Mucosa of descending colon (tissue), 3 donors: Measurements from ENCODE around the gene ALOXE3. TPM values are rescaled to one million over a fixed set of nuclear protein-coding genes. Genes with fewer than 3 reads are reported as not detected.

Experiments used
- ATAC-seq: fragments of 200-7000 bp; cut with Tn5 transposase; one replicate; pipeline ENCODE4 v1.9.1; 2020; ENCODE audit warnings: mild to moderate bottlenecking, moderate library complexity
- DNase-seq, 3 donors: peaks; one replicate each; pipeline ENCODE4 v3.0.0-alpha.2; 2020
- H3K36me3 ChIP-seq: fragments of 200-600 bp; one replicate; pipeline ENCODE4 v1.8.0; 2021; ENCODE audit warnings: low read depth, mild to moderate bottlenecking
- H3K4me1 ChIP-seq: fragments of 200-600 bp; one replicate; pipeline ENCODE4 v1.8.0; 2021; ENCODE audit warnings: low read depth, mild to moderate bottlenecking
- H3K4me3 ChIP-seq: fragments of 200-600 bp; one replicate; pipeline ENCODE4 v1.8.0; 2021; ENCODE audit warnings: mild to moderate bottlenecking
- H3K9me3 ChIP-seq: fragments of 200-600 bp; one replicate; pipeline ENCODE4 v1.8.0; 2021; ENCODE audit warnings: mild to moderate bottlenecking
- intact Hi-C, 2 donors: fragments of 100-400 bp; cut with DNase I in 1 of 2; cut with micrococcal nuclease in 1 of 2; formaldehyde crosslinking; loops; one replicate each; pipeline versions ENCODE4 v1.11.0 to v1.11.1; 2022; cut with DNase I, micrococcal nuclease
- total RNA-seq, 3 donors: library from RNA; stranded (reverse); fragmentation: NEBNext Ultra II Directional in 2 of 3; extraction: Animal tissue kit (Norgen Biotek cat#: 25700) in 2 of 3; gene quantifications; one replicate each; pipeline versions ENCODE4 v1.2.1 to v1.2.4, GENCODE V29; 2021 to 2023
- TF ChIP-seq, protein P1 (sequence below): fragments of 200-600 bp; IDR thresholded peaks from one replicate; pipeline ENCODE4 v1.8.0; 2022; ENCODE audit warnings: antibody characterized with exemption, mild to moderate bottlenecking
- donor health status: DM: no; HTN: no; CAD: no; lungs with moderate emphysema.
- donor health status: DM: no; HTN: no; CAD: no.
- donor health status: DM: no; HTN: yes; CAD: no.

ALOXE3 gene
- total RNA-seq, 3 donors from 2014 or later = not detected

- DNase-seq = peak in 1 of 3 donors; percentile 50
- no peak for ATAC-seq
- TF ChIP-seq, protein P1, sequence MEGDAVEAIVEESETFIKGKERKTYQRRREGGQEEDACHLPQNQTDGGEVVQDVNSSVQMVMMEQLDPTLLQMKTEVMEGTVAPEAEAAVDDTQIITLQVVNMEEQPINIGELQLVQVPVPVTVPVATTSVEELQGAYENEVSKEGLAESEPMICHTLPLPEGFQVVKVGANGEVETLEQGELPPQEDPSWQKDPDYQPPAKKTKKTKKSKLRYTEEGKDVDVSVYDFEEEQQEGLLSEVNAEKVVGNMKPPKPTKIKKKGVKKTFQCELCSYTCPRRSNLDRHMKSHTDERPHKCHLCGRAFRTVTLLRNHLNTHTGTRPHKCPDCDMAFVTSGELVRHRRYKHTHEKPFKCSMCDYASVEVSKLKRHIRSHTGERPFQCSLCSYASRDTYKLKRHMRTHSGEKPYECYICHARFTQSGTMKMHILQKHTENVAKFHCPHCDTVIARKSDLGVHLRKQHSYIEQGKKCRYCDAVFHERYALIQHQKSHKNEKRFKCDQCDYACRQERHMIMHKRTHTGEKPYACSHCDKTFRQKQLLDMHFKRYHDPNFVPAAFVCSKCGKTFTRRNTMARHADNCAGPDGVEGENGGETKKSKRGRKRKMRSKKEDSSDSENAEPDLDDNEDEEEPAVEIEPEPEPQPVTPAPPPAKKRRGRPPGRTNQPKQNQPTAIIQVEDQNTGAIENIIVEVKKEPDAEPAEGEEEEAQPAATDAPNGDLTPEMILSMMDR = no peak
- Histone ChIP-seq H3K4me1 (peaks cover 17% of the 10 kb centered on the region), H3K9me3 (no peaks in the 10 kb centered on the region), H3K36me3 (peaks cover 18% of the 10 kb centered on the region), H3K4me3 (no peak overlapping the region)
- intact Hi-C loops = no loop called here
These were observed 24.0 kb upstream of the ALOXE3 start for GRCh38 chr17:8142158-8142886.

GRCh38 chr17:8141741-8142140, 23.4 kb upstream of the ALOXE3 start:
- Histone ChIP-seq H3K36me3 (peaks cover 12% of the 10 kb centered on the region), H3K9me3 (no peaks in the 10 kb centered on the region), H3K4me1 (peaks cover 17% of the 10 kb centered on the region), H3K4me3 (no peak overlapping the region)
- ATAC-seq (no peak), DNase-seq (peak in 1 of 3 donors; percentile 48)
- TF ChIP-seq, protein P1 = no peak
- intact Hi-C loops = no loop called here

GRCh38 chr17:8141045-8141444, 22.7 kb upstream of the ALOXE3 start:
- no peaks in the 10 kb centered on the region for H3K9me3 ChIP-seq
- H3K36me3 ChIP-seq = peaks cover 5% of the 10 kb centered on the region
- H3K4me3 ChIP-seq = no peak overlapping the region
- ATAC-seq (no peak), DNase-seq (peak in 1 of 3 donors; percentile 49)
- H3K4me1 ChIP-seq = peaks cover 17% of the 10 kb centered on the region
- TF ChIP-seq, protein P1 = no peak
- intact Hi-C loops = no loop called here

- peaks cover 3% of the 10 kb centered on the region for H3K36me3 ChIP-seq
- peaks cover 17% of the 10 kb centered on the region for H3K4me1 ChIP-seq
- ATAC-seq (no peak), DNase-seq (peak in 1 of 3 donors; percentile 59)
- H3K9me3 ChIP-seq = no peaks in the 10 kb centered on the region
- no peak overlapping the region for H3K4me3 ChIP-seq
- TF ChIP-seq, protein P1 = no peak
- intact Hi-C loops = no loop called here
These were observed 22.0 kb upstream of the ALOXE3 start for GRCh38 chr17:8140065-8141029.

DNA sequence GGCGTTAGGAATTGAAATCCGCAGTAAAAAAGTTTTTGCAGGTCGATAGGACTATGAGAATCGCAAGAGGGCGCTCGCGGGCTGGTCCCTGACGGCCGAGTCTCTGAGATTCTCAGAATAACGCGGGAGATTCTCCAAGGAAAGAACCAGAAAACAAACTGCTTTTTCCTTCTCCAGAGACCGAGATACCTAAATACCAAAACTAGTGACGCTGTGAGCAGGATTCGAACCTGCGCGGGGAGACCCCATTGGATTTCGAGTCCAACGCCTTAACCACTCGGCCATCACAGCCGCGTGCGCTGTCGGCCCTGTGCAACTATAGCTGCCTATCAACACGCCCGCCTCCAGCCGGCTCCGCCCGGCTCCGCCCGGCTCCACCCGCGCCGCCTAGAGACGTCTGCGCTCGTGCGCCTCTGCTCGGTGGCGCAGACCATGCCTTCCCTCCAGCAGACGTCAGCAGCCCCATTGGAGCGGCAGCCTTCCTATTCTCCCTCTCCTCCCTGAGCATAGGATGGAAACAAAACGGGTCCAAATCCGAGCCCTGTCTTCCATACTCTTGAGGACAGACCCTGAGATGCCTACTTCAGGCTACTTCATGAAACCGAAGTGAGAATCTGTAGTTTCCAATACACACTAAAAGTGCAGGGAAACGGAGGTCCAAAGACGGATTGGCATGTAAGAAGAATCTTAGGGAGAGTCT, 20.5 kb upstream of the ALOXE3 start:
- DNase-seq (peak; percentile 95 to 99 (median 96)), ATAC-seq (peak; percentile 95)
- no peaks in the 10 kb centered on the region for H3K9me3 ChIP-seq
- peaks cover 3% of the 10 kb centered on the region for H3K36me3 ChIP-seq
- H3K4me3 ChIP-seq = peak overlapping the region; percentile 11
- TF ChIP-seq, protein P1 = peak; percentile 66
- H3K4me1 ChIP-seq = peaks cover 17% of the 10 kb centered on the region
- intact Hi-C loops = no loop called here
